HG03045 (cell line): ENCODE results near the gene ACOT2.

Experiments used
- ATAC-seq: cut with Tn5 transposase; IDR thresholded peaks from one replicate; pipeline ENCODE4 v1.9.1; 2021; ENCODE audit warnings: mild to moderate bottlenecking, moderate library complexity; ENCODE audit not compliant: unreplicated experiment

The ACOT2 gene

GRCh38 chr14:73613046-73613383, 44.0 kb downstream of the ACOT2 start:
- ATAC-seq: no peak

GRCh38 chr14:73613419-73613963, 44.5 kb downstream of the ACOT2 start:
- ATAC-seq: no peak

- ATAC-seq: no peak
Measured at GRCh38 chr14:73616831-73617230, 47.8 kb downstream of the ACOT2 start.

- no peak for ATAC-seq
Measured at GRCh38 chr14:73619524-73619923, 50.5 kb downstream of the ACOT2 start.

- ATAC-seq: no peak
Measured at GRCh38 chr14:73620268-73620667, 51.3 kb downstream of the ACOT2 start.

GRCh38 chr14:73623504-73624054, 54.6 kb downstream of the ACOT2 start:
- ATAC-seq: no peak
